Stimulated activated CD4-positive, alpha-beta T cell treated with anti-CD3 and anti-CD28 coated beads, Interleukin-1b, Interleukin-23, amount 100 ng/mL, for 48 hours (primary cell): ENCODE results near the gene ERG.

Experiments used
- DNase-seq: peaks from one replicate; pipeline ENCODE4 v3.0.0-alpha.2; 2020

Gene ERG

GRCh38 chr21:38430401-38430984 lies 67.8 kb downstream of the ERG start:
- DNase-seq = no peak

- DNase-seq = no peak
These were observed 69.3 kb downstream of the ERG start for GRCh38 chr21:38429011-38429410.

- DNase-seq = no peak
These were observed 70.1 kb downstream of the ERG start for GRCh38 chr21:38428211-38428610.

- no peak for DNase-seq
These were observed 73.8 kb downstream of the ERG start for GRCh38 chr21:38424305-38425019.

- no peak for DNase-seq
These were observed 76.2 kb downstream of the ERG start for GRCh38 chr21:38422082-38422481.

- no peak for DNase-seq
These were observed 78.1 kb downstream of the ERG start for GRCh38 chr21:38420140-38420539.

- DNase-seq = no peak
These were observed 80.6 kb downstream of the ERG start for GRCh38 chr21:38417726-38418125.

GRCh38 chr21:38416791-38417190 lies 81.5 kb downstream of the ERG start:
- DNase-seq = no peak

GRCh38 chr21:38413958-38414548 lies 84.2 kb downstream of the ERG start:
- no peak for DNase-seq

- no peak for DNase-seq
These were observed 87.8 kb downstream of the ERG start for GRCh38 chr21:38410466-38410865.

GRCh38 chr21:38409907-38410306 lies 88.4 kb downstream of the ERG start:
- no peak for DNase-seq

GRCh38 chr21:38404177-38404576 lies 94.1 kb downstream of the ERG start:
- DNase-seq = no peak

GRCh38 chr21:38402795-38403194 lies 95.5 kb downstream of the ERG start:
- no peak for DNase-seq

GRCh38 chr21:38402291-38402690 lies 96.0 kb downstream of the ERG start:
- no peak for DNase-seq

- DNase-seq = no peak
These were observed 96.9 kb downstream of the ERG start for GRCh38 chr21:38401191-38401926.

GRCh38 chr21:38400195-38400919 lies 97.9 kb downstream of the ERG start:
- no peak for DNase-seq

GRCh38 chr21:38399103-38399502 lies 99.2 kb downstream of the ERG start:
- DNase-seq = no peak

- DNase-seq = no peak
These were observed 102.0 kb downstream of the ERG start for GRCh38 chr21:38396325-38396724.

- no peak for DNase-seq
These were observed 102.7 kb downstream of the ERG start for GRCh38 chr21:38395581-38395980.

- DNase-seq = no peak
These were observed 105.6 kb downstream of the ERG start for GRCh38 chr21:38392661-38393060.

- DNase-seq = no peak
These were observed 108.4 kb downstream of the ERG start for GRCh38 chr21:38389896-38390295.

GRCh38 chr21:38389354-38389676 lies 109.0 kb downstream of the ERG start:
- no peak for DNase-seq

- no peak for DNase-seq
These were observed 109.5 kb downstream of the ERG start for GRCh38 chr21:38388647-38389353.
